ENCODE measurements around the gene PPARD. TPM values are rescaled to one million over a fixed set of nuclear protein-coding genes. Genes with fewer than 3 reads are reported as not detected.

PPARD gene
- polyA plus RNA-seq, 1 experiment, result 40.9 TPM

DNA sequence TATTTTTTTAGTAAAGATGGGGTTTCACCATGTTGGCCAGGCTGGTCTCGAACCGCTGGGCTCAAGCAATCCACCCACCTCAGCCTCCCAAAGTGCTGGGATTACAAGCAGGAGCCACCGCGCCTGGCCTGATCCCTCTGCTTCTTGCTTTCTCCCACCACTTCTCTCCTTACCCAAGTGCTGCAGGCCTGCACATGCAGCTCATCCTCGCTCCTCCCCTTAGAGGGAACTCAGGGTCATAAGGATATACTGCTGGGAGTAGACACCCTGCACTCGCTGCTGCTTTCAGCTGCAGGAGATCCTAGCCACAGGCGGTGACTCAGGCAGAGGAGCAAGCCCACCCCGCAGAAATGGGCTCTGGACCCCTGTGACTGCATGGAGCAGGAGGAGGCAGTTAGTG, 69.7 kb downstream of the PPARD start:
- ChIA-PET CTCF (interaction anchor here (0.8 to 1.5 kb wide), 2 partner anchors 37 to 56 kb away, joined by 3 to 4 read pairs; no protein-coding TSS in a partner anchor), POLR2A (no interaction called here)
- Histone ChIP-seq H3K27me3 (ENCODE audit: control insufficient read depth, insufficient read depth, low read length) (no peaks in the 10 kb centered on the region), H3K36me3 (ENCODE audit: control insufficient read depth, insufficient read depth, low read length) (peaks cover 11% of the 10 kb centered on the region), H3K4me3 (ENCODE audit: low read depth, low read length) (no peak overlapping the region)
- no peak for DNase-seq (ENCODE audit: low read depth)
- TF ChIP-seq, protein P1, sequence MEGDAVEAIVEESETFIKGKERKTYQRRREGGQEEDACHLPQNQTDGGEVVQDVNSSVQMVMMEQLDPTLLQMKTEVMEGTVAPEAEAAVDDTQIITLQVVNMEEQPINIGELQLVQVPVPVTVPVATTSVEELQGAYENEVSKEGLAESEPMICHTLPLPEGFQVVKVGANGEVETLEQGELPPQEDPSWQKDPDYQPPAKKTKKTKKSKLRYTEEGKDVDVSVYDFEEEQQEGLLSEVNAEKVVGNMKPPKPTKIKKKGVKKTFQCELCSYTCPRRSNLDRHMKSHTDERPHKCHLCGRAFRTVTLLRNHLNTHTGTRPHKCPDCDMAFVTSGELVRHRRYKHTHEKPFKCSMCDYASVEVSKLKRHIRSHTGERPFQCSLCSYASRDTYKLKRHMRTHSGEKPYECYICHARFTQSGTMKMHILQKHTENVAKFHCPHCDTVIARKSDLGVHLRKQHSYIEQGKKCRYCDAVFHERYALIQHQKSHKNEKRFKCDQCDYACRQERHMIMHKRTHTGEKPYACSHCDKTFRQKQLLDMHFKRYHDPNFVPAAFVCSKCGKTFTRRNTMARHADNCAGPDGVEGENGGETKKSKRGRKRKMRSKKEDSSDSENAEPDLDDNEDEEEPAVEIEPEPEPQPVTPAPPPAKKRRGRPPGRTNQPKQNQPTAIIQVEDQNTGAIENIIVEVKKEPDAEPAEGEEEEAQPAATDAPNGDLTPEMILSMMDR (IDR thresholded peaks at IDR 0.05; ENCODE audit: insufficient read depth, low read depth, low read length), result no peak

GRCh38 chr6:35413911-35414310, 71.6 kb downstream of the PPARD start:
- H3K4me3 ChIP-seq (ENCODE audit: low read depth, low read length), result no peak overlapping the region
- ChIA-PET POLR2A (no interaction called here), CTCF (interaction anchor here (1.5 kb wide), 2 partner anchors 17 to 37 kb away, joined by 3 to 5 read pairs; no protein-coding TSS in a partner anchor)
- H3K27me3 ChIP-seq (ENCODE audit: control insufficient read depth, insufficient read depth, low read length), result no peaks in the 10 kb centered on the region
- DNase-seq (ENCODE audit: low read depth), result no peak
- TF ChIP-seq, protein P1 (IDR thresholded peaks at IDR 0.05; ENCODE audit: insufficient read depth, low read depth, low read length), result no peak
- peaks cover 13% of the 10 kb centered on the region for H3K36me3 ChIP-seq (ENCODE audit: control insufficient read depth, insufficient read depth, low read length)

DNA sequence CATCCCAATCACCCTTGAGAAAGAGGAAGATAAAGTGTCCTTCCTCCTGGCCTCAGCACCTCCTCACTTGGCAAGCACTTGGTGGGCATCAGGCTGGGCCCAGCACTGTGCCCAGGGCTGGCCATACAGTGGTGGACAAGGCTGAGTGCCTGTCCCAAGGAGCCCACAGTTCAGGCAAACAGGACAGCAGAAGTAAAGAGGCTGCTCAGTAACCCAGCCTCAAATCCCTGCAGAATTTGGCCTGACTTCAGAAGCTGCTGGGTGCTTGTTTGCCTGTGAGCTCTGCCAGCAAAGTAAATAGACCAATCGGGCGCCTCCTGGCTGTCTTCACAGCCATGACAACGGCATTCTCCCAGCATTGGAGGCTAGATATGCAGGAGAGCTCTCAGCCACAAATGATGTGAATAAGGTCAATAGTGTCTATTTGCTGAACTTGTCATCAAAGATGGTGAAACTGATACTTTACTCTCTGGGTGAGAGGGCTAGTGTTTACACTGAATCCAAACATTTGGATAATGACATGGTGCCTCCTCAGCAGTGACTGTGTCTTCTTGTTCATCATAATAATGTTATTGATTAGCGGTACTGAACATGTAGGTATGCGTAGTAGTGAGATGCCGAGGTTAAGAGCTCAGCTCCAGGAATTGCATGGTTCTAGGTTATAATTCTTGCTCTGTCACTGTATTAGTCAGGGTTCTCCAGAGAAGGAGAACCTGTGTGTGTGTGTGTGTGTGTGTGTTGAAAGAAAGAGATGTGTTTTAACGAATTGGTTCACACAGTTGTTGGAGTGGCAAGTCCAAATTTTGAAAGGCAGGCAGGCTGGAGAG, 72.9 kb downstream of the PPARD start:
- TF ChIP-seq, protein P1 (IDR thresholded peaks at IDR 0.05; ENCODE audit: insufficient read depth, low read depth, low read length), result peak; percentile 66
- no peak for DNase-seq (ENCODE audit: low read depth)
- H3K36me3 ChIP-seq (ENCODE audit: control insufficient read depth, insufficient read depth, low read length), result peaks cover 17% of the 10 kb centered on the region

DNA sequence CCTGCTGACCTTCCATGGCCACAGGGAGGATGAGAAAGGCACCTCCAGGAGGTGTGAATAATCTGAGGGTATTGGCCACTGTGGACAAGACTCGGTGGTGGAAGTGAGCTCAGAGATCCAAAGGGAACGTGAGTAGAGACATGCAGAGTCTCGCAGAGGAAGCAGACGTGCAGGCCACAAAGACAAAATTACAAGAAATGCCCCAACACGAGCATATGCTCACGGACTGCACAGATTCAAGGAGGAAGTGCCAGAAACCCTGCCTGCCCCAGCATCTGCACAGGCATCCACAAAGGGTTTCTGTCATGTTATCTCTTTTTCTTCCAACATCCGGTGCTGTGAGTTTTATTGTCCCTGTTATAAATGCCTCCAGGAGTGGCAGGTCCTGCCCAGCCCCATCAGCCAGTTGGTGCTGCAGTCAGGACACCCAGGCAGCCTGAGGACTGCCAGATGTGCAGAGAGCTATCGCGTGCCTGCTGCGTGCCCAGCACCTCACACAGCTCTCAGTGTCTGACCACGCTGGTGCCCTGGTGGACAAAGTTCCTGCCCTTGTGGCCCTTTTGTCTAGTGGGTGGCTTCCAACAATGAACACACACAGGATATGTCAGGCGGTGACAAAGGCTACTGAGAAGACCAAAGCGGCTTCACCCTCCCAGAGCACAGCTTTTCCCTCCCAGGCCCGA, 75.8 kb downstream of the PPARD start:
- no peak for DNase-seq (ENCODE audit: low read depth)
- ChIA-PET CTCF (interaction anchor here (1.4 to 5.7 kb wide), 5 partner anchors 9 to 76 kb away, joined by 3 to 52 read pairs (median 13); partner anchors contain the start of genes FANCE and PPARD), POLR2A (interaction anchor here (0.6 kb wide), 1 partner anchor 75 kb away, joined by 3 read pairs; no protein-coding TSS in a partner anchor)
- Histone ChIP-seq H3K4me3 (ENCODE audit: low read depth, low read length) (no peak overlapping the region), H3K27me3 (ENCODE audit: control insufficient read depth, insufficient read depth, low read length) (no peaks in the 10 kb centered on the region), H3K36me3 (ENCODE audit: control insufficient read depth, insufficient read depth, low read length) (peaks cover 17% of the 10 kb centered on the region)
- TF ChIP-seq, protein P1 (IDR thresholded peaks at IDR 0.05; ENCODE audit: insufficient read depth, low read depth, low read length), result no peak

More for the DNA sequence above, 72.9 kb downstream of the PPARD start:
- ChIA-PET POLR2A (interaction anchor here (1.0 kb wide), 1 partner anchor 10 kb away, joined by 5 read pairs; no protein-coding TSS in a partner anchor), CTCF (interaction anchor here (0.6 to 2.0 kb wide), 14 partner anchors 10 to 157 kb away, joined by 3 to 25 read pairs (median 4); partner anchors contain the start of genes DEF6 and PPARD)
- Histone ChIP-seq H3K27me3 (ENCODE audit: control insufficient read depth, insufficient read depth, low read length) (no peaks in the 10 kb centered on the region), H3K4me3 (ENCODE audit: low read depth, low read length) (no peak overlapping the region)

GRCh38 chr6:35419417-35419816, 77.1 kb downstream of the PPARD start:
- DNase-seq (ENCODE audit: low read depth), result no peak
- no peaks in the 10 kb centered on the region for H3K27me3 ChIP-seq (ENCODE audit: control insufficient read depth, insufficient read depth, low read length)
- H3K36me3 ChIP-seq (ENCODE audit: control insufficient read depth, insufficient read depth, low read length), result peaks cover 25% of the 10 kb centered on the region
- ChIA-PET POLR2A (no interaction called here), CTCF (interaction anchor here (0.7 to 5.7 kb wide), 14 partner anchors 9 to 109 kb away, joined by 3 to 52 read pairs (median 6); partner anchors contain the start of genes FANCE, PPARD and RPL10A)
- TF ChIP-seq, protein P1 (IDR thresholded peaks at IDR 0.05; ENCODE audit: insufficient read depth, low read depth, low read length), result peak; percentile 47
- H3K4me3 ChIP-seq (ENCODE audit: low read depth, low read length), result no peak overlapping the region

Data from BJ (cell line).